Upper lobe of left lung (tissue), 4 donors: ENCODE results near the gene FAM219B.

Experiments used
- EP300 ChIP-seq, 4 donors: sonication (generic); formaldehyde crosslinking; IDR thresholded peaks; one replicate each; pipeline ENCODE4 v1.5.1; 2017; ENCODE audit warnings: antibody characterized with exemption in 4 of 4, control low read depth in 2 of 4
- POLR2A ChIP-seq, 4 donors: fragments of 450-650 bp; IDR thresholded peaks; one replicate each; pipeline ENCODE4 v1.5.1; 2016 to 2017; ENCODE audit warnings: antibody characterized with exemption in 4 of 4, mild to moderate bottlenecking in 2 of 4
- POLR2AphosphoS5 ChIP-seq, 2 donors: sonication (generic); formaldehyde crosslinking; IDR thresholded peaks; one replicate each; pipeline ENCODE4 v1.5.1; 2017; ENCODE audit warnings: antibody characterized with exemption in 2 of 2
- TF ChIP-seq, protein P1 (sequence below), 6 experiments: fragments of 450-650 bp in 4 of 6; fragments of 200-600 bp in 2 of 6; sonication (generic) in 2 of 6; IDR thresholded peaks; one replicate each; pipeline ENCODE4 v1.5.1; 2016 to 2019; ENCODE audit warnings: antibody characterized with exemption in 6 of 6

DNA sequence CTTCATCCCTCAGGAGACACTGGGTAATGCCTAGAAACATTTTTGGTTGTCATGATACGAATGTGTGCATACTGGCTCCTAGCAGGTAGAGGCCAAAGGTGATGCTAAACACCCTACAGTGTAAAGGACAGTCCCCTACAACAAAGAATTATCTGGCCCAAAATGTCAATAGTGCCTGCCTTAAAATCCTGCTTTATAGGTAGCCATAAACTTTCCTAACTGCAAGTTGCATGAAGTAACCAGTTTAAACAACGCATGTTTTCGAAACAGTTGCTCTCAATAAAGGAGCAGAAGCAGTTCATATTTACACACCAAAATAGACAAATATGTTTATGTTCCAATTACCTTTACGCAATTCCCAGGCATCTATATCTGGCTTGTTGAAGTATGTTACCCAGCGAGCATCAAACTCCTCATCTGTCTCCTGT lies 22.1 kb upstream of the FAM219B start:
- TF ChIP-seq POLR2AphosphoS5 (IDR thresholded peaks at IDR 0.05) = no peak
- no peak for TF ChIP-seq POLR2A (IDR thresholded peaks at IDR 0.05)
- TF ChIP-seq, protein P1, sequence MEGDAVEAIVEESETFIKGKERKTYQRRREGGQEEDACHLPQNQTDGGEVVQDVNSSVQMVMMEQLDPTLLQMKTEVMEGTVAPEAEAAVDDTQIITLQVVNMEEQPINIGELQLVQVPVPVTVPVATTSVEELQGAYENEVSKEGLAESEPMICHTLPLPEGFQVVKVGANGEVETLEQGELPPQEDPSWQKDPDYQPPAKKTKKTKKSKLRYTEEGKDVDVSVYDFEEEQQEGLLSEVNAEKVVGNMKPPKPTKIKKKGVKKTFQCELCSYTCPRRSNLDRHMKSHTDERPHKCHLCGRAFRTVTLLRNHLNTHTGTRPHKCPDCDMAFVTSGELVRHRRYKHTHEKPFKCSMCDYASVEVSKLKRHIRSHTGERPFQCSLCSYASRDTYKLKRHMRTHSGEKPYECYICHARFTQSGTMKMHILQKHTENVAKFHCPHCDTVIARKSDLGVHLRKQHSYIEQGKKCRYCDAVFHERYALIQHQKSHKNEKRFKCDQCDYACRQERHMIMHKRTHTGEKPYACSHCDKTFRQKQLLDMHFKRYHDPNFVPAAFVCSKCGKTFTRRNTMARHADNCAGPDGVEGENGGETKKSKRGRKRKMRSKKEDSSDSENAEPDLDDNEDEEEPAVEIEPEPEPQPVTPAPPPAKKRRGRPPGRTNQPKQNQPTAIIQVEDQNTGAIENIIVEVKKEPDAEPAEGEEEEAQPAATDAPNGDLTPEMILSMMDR (IDR thresholded peaks at IDR 0.05) = no peak
- TF ChIP-seq EP300 (IDR thresholded peaks at IDR 0.05) = no peak
